Neural crest cell (in vitro differentiated cells): ENCODE measurements around the gene CACNA2D3. TPM values are rescaled to one million over a fixed set of nuclear protein-coding genes. Genes with fewer than 3 reads are reported as not detected.

Experiments
- DNase-seq: peaks from one replicate; pipeline ENCODE4 v3.0.0; 2021; ENCODE audit warnings: low read depth, mixed read lengths, low spot score
- H3K27ac Mint-ChIP-seq: one replicate; pipeline ENCODE4 v1.8.0; 2021; ENCODE audit warnings: mild to moderate bottlenecking, mixed read lengths; ENCODE audit not compliant: unreplicated experiment
- H3K27me3 Mint-ChIP-seq: 2 replicates; pipeline ENCODE4 v1.8.0; 2021; ENCODE audit warnings: low read depth, mild to moderate bottlenecking, mixed read lengths
- H3K36me3 Mint-ChIP-seq: 2 replicates; pipeline ENCODE4 v1.8.0; 2021; ENCODE audit warnings: low read depth, mild to moderate bottlenecking, mixed read lengths
- H3K4me1 Mint-ChIP-seq: 2 replicates; pipeline ENCODE4 v1.8.0; 2021; ENCODE audit warnings: mixed read lengths
- H3K4me3 Mint-ChIP-seq: one replicate; pipeline ENCODE4 v1.8.0; 2021; ENCODE audit warnings: mild to moderate bottlenecking, mixed read lengths
- H3K9me3 Mint-ChIP-seq: 2 replicates; pipeline ENCODE4 v1.8.0; 2021; ENCODE audit warnings: mixed read lengths
- CTCF ChIP-seq: fragments of 200-600 bp; sonication (generic); conservative IDR thresholded peaks from 2 replicates; pipeline ENCODE4 v1.5.0; 2021; ENCODE audit warnings: antibody characterized with exemption, mild to moderate bottlenecking
- total RNA-seq: library from RNA; stranded (reverse); gene quantifications from 2 replicates; pipeline ENCODE4 v1.2.1, GENCODE V29; 2021

CACNA2D3 gene
- total RNA-seq, 1 donor from 2014 or later: 0.82 TPM

GRCh38 chr3:54304877-54305276, 182.5 kb downstream of the CACNA2D3 start:
- H3K9me3 Mint-ChIP-seq: no peaks in the 10 kb centered on the region
- H3K27me3 Mint-ChIP-seq: no peaks in the 10 kb centered on the region
- no peak for DNase-seq
- no peak for TF ChIP-seq CTCF
- peaks cover 22% of the 10 kb centered on the region for H3K4me1 Mint-ChIP-seq
- H3K36me3 Mint-ChIP-seq: no peaks in the 10 kb centered on the region
- H3K4me3 Mint-ChIP-seq: no peak overlapping the region
- no peak overlapping the region for H3K27ac Mint-ChIP-seq

DNA sequence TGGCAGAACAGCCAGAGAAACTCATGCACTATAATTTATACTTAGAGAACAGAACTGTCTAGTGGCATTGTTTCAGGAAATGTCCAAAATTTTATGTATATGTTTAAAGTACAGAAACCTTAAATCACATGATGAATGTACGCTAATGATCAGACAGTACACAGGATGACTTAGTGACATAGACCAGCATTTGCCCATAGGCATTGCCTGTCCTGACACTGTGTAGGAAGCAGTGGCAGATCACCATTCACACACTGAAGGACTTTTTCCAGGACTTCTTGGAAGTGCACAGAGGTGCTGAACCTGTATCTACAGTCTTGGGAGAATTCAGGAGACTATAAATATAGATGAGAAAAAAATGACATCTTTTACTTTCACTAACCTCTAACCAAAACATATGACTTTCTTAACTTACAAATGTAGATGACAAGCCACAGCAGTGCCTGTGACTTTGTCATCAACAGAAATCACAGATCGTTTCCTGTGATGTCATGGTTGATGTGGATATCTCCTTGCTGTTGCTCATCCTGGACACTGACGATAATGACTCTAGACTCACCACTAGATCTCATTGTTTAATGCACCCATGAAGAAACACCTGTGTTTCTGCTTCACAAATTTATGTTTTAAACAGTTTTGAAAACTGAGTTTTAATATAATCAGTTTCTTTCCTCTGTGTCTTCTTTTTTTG, 183.2 kb downstream of the CACNA2D3 start:
- Mint-ChIP-seq H3K36me3 (no peaks in the 10 kb centered on the region), H3K27ac (no peak overlapping the region), H3K9me3 (no peaks in the 10 kb centered on the region), H3K4me3 (no peak overlapping the region), H3K27me3 (no peaks in the 10 kb centered on the region), H3K4me1 (peaks cover 22% of the 10 kb centered on the region)
- TF ChIP-seq CTCF: no peak
- DNase-seq: no peak

GRCh38 chr3:54307566-54308180, 185.3 kb downstream of the CACNA2D3 start:
- no peaks in the 10 kb centered on the region for H3K36me3 Mint-ChIP-seq
- H3K4me3 Mint-ChIP-seq: no peak overlapping the region
- TF ChIP-seq CTCF: no peak
- H3K4me1 Mint-ChIP-seq: peaks cover 22% of the 10 kb centered on the region
- DNase-seq: no peak
- H3K27ac Mint-ChIP-seq: no peak overlapping the region
- H3K9me3 Mint-ChIP-seq: no peaks in the 10 kb centered on the region
- no peaks in the 10 kb centered on the region for H3K27me3 Mint-ChIP-seq

DNA sequence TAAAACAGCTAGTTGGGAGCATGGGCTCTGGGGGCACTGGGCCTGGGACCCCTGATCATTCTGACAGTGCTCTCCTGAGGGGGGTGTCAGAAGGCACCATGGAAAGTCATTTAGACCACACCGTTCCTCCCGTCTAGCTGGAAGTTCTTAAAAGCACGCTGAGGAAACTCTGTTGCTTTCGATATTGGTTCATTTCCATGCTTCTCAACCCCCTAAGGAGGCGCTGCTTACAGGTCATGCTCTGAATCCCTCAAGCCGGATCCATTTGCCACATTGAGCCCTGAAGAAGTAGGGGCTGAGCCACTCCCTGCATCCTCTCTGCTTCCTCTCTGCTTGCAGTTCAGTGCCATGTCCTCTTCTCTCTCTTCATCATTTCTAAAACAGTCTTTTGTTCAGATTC, 187.2 kb downstream of the CACNA2D3 start:
- H3K9me3 Mint-ChIP-seq: peaks cover 4% of the 10 kb centered on the region
- H3K27ac Mint-ChIP-seq: no peak overlapping the region
- H3K27me3 Mint-ChIP-seq: no peaks in the 10 kb centered on the region
- H3K4me1 Mint-ChIP-seq: peaks cover 9% of the 10 kb centered on the region
- no peak overlapping the region for H3K4me3 Mint-ChIP-seq
- no peak for TF ChIP-seq CTCF
- no peak for DNase-seq
- no peaks in the 10 kb centered on the region for H3K36me3 Mint-ChIP-seq

- TF ChIP-seq CTCF: no peak
- Mint-ChIP-seq H3K36me3 (no peaks in the 10 kb centered on the region), H3K4me3 (no peak overlapping the region), H3K4me1 (peaks cover 8% of the 10 kb centered on the region), H3K9me3 (peaks cover 4% of the 10 kb centered on the region), H3K27ac (no peak overlapping the region), H3K27me3 (no peaks in the 10 kb centered on the region)
- DNase-seq: no peak
Observed at GRCh38 chr3:54311211-54311747, 188.9 kb downstream of the CACNA2D3 start.
